Gastroesophageal sphincter (tissue), 3 donors: ENCODE data around the gene PI3.

Experiments used
- EP300 ChIP-seq: sonication (generic); formaldehyde crosslinking; IDR thresholded peaks from one replicate; pipeline ENCODE4 v1.6.1; 2017; ENCODE audit warnings: antibody characterized with exemption, mild to moderate bottlenecking
- POLR2AphosphoS5 ChIP-seq: sonication (generic); formaldehyde crosslinking; IDR thresholded peaks from one replicate; pipeline ENCODE4 v1.6.1; 2017; ENCODE audit warnings: antibody characterized with exemption
- TF ChIP-seq, protein P1 (sequence below), 4 experiments: fragments of 200-600 bp in 2 of 4; fragments of 450-650 bp in 2 of 4; sonication (generic) in 1 of 4; IDR thresholded peaks; one replicate each; pipeline ENCODE4 v1.5.1; 2017 to 2019; ENCODE audit warnings: antibody characterized with exemption in 4 of 4, mild to moderate bottlenecking in 2 of 4, moderate library complexity in 2 of 4

GRCh38 chr20:45138561-45139300 is 36.0 kb upstream of the PI3 start:
- no peak for TF ChIP-seq POLR2AphosphoS5
- TF ChIP-seq, protein P1, sequence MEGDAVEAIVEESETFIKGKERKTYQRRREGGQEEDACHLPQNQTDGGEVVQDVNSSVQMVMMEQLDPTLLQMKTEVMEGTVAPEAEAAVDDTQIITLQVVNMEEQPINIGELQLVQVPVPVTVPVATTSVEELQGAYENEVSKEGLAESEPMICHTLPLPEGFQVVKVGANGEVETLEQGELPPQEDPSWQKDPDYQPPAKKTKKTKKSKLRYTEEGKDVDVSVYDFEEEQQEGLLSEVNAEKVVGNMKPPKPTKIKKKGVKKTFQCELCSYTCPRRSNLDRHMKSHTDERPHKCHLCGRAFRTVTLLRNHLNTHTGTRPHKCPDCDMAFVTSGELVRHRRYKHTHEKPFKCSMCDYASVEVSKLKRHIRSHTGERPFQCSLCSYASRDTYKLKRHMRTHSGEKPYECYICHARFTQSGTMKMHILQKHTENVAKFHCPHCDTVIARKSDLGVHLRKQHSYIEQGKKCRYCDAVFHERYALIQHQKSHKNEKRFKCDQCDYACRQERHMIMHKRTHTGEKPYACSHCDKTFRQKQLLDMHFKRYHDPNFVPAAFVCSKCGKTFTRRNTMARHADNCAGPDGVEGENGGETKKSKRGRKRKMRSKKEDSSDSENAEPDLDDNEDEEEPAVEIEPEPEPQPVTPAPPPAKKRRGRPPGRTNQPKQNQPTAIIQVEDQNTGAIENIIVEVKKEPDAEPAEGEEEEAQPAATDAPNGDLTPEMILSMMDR (IDR thresholded peaks at IDR 0.05), result peak in 2 of 4 experiments; percentile 24 to 43
- TF ChIP-seq EP300, result no peak
